Left lung (tissue), 10 donors: ENCODE results near the gene GRIK5. TPM values are rescaled to one million over a fixed set of nuclear protein-coding genes. Genes with fewer than 3 reads are reported as not detected.
"Not testable (repeated sequence)": the region's sequence is repeated elsewhere in the genome, so short reads cannot be mapped to it uniquely, and the experiment has no call there.

Source experiments
- ATAC-seq: fragments of 200-7000 bp; cut with Tn5 transposase; one replicate; pipeline ENCODE4 v1.9.1; 2020; ENCODE audit warnings: moderate library complexity
- DNase-seq, 4 donors: peaks; one replicate each; pipeline ENCODE4 v3.0.0-alpha.2; 2013 to 2020
- H3K27ac ChIP-seq, 2 donors: fragments of 200-600 bp; sonication (generic) in 1 of 2; one replicate each; pipeline versions ENCODE4 v1.5.0 to v1.8.0; 2020 to 2021
- H3K27me3 ChIP-seq, 2 donors: fragments of 200-600 bp; sonication (generic) in 1 of 2; one replicate each; pipeline versions ENCODE4 v1.5.0 to v1.8.0; 2020 to 2021
- H3K36me3 ChIP-seq, 2 donors: fragments of 200-600 bp; sonication (generic) in 1 of 2; one replicate each; pipeline versions ENCODE4 v1.5.0 to v1.8.0; 2020 to 2021
- H3K4me1 ChIP-seq, 2 donors: fragments of 200-600 bp; one replicate each; pipeline ENCODE4 v1.8.0; 2021
- H3K4me3 ChIP-seq, 2 donors: fragments of 200-600 bp; sonication (generic) in 1 of 2; one replicate each; pipeline versions ENCODE4 v1.5.0 to v1.8.0; 2020 to 2021; ENCODE audit warnings: mild to moderate bottlenecking in 1 of 2
- H3K9me3 ChIP-seq, 2 donors: fragments of 200-600 bp; sonication (generic) in 1 of 2; one replicate each; pipeline versions ENCODE4 v1.5.0 to v1.8.0; 2020 to 2021
- intact Hi-C, 2 donors: fragments of 100-400 bp; cut with DNase I; formaldehyde crosslinking; loops; one replicate each; pipeline versions ENCODE4 v1.11.2 to v1.14.2; 2022
- polyA plus RNA-seq, 6 donors: library from polyadenylated mRNA; unstranded; fragments of 120-200 nt; gene quantifications; one replicate each; pipeline ENCODE4 v1.2.1, GENCODE V29; 2013; ENCODE audit not compliant: insufficient read length in 6 of 6
- total RNA-seq, 2 donors: library from RNA; stranded (reverse); fragmentation: NEBNext Ultra II Directional; extraction: Animal tissue kit (Norgen Biotek cat#: 25700); gene quantifications; one replicate each; pipeline ENCODE4 v1.2.1, GENCODE V29; 2021
- TF ChIP-seq, protein P1 (sequence below), 2 donors: fragments of 200-600 bp; sonication (generic) in 1 of 2; IDR thresholded peaks; one replicate each; pipeline versions ENCODE4 v1.5.0 to v1.8.0; 2021; ENCODE audit warnings: antibody characterized with exemption in 2 of 2
- donor health status: DM: no; HTN: yes; CAD: no.
- donor health status: DM: no; HTN: no; CAD: no.

The GRIK5 gene
- total and polyA plus RNA-seq, 8 donors: 0.29 to 11.6 (median 4.6) TPM

DNA sequence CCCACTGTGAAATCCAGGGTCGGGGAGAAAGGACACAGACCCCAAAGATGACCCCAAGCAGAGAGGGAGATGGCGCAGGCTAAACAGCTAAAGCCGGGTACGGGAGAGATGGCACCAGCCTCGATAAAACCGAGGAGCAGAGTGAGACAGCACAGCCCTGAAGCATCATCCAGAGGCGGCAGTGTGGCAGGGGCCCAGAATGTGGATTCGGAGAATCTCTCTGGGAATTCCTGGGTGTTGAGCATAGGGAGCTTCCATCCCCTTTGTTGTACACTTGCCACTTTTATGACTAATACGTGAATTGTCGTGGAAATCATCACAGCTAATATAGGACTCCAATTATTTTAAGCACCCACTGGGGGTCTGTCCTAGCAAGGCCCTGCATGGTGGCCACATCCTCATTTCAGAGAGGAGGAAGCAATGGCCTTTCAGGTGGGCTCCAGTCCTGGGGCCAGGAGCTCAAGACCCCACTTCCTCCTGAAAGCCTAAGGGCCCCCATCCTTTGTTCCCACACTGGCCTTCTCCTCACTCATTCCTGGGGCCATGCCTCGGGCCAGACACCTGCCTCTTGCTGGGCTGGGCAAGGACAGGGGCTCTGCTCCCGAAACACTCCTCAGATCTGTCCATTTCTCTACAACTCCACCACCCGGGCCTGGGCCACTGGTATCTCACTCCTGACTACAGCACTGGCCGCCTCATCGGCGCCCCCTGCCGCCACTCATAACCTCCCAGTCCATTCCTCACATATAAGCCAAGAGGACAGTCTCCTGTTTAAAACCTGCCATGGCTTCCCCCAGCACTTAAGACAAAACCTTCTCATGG lies 46.7 kb downstream of the GRIK5 start:
- Histone ChIP-seq H3K27me3 (peaks cover 0 to 14% of the 10 kb centered on the region in 2 donors), H3K4me3 (no peak overlapping the region), H3K4me1 (peaks cover 0 to 5% of the 10 kb centered on the region in 2 donors), H3K36me3 (no peaks in the 10 kb centered on the region), H3K9me3 (no peaks in the 10 kb centered on the region), H3K27ac (no peak overlapping the region)
- intact Hi-C loops: no loop called here
- no peak for DNase-seq
- ATAC-seq: peak; percentile 51
- TF ChIP-seq, protein P1, sequence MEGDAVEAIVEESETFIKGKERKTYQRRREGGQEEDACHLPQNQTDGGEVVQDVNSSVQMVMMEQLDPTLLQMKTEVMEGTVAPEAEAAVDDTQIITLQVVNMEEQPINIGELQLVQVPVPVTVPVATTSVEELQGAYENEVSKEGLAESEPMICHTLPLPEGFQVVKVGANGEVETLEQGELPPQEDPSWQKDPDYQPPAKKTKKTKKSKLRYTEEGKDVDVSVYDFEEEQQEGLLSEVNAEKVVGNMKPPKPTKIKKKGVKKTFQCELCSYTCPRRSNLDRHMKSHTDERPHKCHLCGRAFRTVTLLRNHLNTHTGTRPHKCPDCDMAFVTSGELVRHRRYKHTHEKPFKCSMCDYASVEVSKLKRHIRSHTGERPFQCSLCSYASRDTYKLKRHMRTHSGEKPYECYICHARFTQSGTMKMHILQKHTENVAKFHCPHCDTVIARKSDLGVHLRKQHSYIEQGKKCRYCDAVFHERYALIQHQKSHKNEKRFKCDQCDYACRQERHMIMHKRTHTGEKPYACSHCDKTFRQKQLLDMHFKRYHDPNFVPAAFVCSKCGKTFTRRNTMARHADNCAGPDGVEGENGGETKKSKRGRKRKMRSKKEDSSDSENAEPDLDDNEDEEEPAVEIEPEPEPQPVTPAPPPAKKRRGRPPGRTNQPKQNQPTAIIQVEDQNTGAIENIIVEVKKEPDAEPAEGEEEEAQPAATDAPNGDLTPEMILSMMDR (IDR thresholded peaks at IDR 0.05): no peak

DNA sequence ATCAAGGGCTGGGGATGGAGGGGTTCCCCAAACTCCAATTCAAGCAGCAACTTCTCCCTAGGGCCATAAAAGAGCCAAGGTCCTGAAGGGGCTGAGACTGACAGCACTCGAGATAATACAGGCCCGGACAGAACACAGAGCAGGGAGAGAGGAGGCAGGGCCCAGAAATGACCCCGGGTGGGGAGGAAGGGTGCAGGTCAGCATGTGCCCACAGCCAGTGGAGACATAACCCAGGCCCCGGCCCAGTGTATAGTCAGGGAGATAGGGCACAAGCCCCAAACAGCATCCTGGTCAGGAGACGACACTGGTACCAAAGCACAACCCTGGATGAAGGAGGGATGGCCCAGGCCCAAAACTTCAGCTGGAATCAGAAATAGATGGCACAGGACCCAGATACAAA lies 47.4 kb downstream of the GRIK5 start:
- intact Hi-C loops: no loop called here
- DNase-seq (no peak), ATAC-seq (no peak)
- Histone ChIP-seq H3K27me3 (peaks cover 0 to 8% of the 10 kb centered on the region in 2 donors), H3K9me3 (no peaks in the 10 kb centered on the region), H3K4me1 (peaks cover 0 to 5% of the 10 kb centered on the region in 2 donors), H3K4me3 (no peak overlapping the region), H3K27ac (no peak overlapping the region), H3K36me3 (no peaks in the 10 kb centered on the region)
- TF ChIP-seq, protein P1 (IDR thresholded peaks at IDR 0.05): no peak

DNA sequence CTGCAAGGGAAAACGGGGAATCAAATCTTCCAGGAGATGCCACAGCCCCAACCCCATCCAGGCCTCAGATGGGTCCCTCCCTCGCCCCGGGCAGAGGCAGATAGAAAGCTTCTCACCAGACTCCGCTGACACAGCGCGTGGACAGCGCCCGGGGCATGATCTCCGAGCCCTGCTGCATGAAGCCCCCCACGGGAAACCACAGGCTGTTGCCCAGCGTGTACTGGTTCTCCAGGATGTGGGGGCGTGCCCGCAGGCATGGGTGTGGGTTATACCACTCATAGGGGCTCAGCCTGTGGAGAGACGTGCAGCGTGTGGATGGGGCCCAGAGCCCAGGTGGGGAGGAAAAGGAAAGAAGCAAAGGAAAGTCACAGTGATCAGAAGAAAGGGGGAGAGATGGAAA lies 48.8 kb downstream of the GRIK5 start:
- peaks cover 0 to 5% of the 10 kb centered on the region in 2 donors for H3K4me1 ChIP-seq
- intact Hi-C loops: no loop called here
- H3K36me3 ChIP-seq: no peaks in the 10 kb centered on the region
- no peak overlapping the region for H3K27ac ChIP-seq
- TF ChIP-seq, protein P1 (IDR thresholded peaks at IDR 0.05): no peak
- ATAC-seq (no peak), DNase-seq (no peak)
- no peaks in the 10 kb centered on the region for H3K9me3 ChIP-seq
- H3K27me3 ChIP-seq: peaks cover 0 to 7% of the 10 kb centered on the region in 2 donors
- H3K4me3 ChIP-seq: no peak overlapping the region

DNA sequence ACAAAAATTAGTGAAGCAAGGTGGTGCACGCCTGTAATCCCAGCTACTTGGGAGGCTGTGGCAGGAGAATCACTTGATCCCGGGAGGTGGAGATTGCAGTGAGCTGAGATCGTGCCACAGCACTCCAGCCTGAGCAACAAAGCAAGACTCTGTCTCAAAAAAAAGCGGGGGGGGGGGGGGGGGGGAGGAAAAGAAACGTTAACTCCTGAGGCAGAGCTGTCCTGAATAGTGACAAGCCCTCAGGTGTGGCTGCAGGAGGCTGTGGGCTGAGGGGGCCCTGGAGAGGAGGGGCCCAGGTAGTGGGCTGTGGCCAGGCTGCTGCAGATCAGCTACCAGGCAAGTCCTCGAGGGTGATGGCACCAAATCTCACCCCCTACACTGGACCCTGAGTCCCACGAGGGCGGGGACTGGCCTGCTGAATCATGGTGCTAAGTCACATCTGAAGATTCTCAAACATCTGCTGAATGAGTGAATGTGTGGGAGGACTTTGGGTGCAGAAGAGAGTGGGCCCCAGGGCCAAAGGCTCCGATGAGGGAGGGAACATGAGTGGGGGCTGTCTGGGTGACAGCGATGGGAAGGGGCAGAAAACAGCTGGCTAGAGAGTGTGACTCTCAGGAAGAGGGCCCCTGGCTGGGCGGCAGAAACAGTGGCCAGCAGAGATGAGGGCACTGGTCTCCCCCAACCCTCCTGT lies 51.4 kb downstream of the GRIK5 start:
- TF ChIP-seq, protein P1 (IDR thresholded peaks at IDR 0.05): no peak
- Histone ChIP-seq H3K4me1 (no peaks in the 10 kb centered on the region), H3K36me3 (no peaks in the 10 kb centered on the region), H3K27me3 (peaks cover 0 to 7% of the 10 kb centered on the region in 2 donors), H3K4me3 (no peak overlapping the region), H3K27ac (no peak overlapping the region), H3K9me3 (no peaks in the 10 kb centered on the region)
- ATAC-seq (no peak), DNase-seq (no peak)
- intact Hi-C loops: no loop called here

DNA sequence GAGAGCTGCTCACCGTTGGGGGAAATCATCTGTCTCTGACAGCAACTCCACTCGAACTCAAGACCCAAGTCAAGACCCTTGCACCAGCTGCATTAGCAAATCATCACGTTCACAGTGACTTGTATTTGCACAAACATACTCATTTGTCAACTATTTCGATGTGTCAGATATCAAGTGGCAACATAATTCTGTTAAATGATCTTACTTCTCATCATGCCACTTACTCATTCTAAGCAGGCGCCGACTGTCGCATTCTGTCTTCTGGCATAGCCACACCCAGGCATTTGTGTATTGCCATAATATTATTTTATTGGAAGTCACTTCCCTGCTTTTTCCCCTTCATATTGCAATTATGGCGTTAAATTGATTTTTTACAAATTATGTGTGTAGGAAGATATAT lies 53.0 kb downstream of the GRIK5 start:
- Histone ChIP-seq H3K27me3 (peaks cover 0 to 7% of the 10 kb centered on the region in 2 donors), H3K4me1 (no peaks in the 10 kb centered on the region), H3K36me3 (no peaks in the 10 kb centered on the region), H3K4me3 (no peak overlapping the region), H3K27ac (no peak overlapping the region), H3K9me3 (no peaks in the 10 kb centered on the region)
- DNase-seq (peak in 1 of 4 donors; percentile 17), ATAC-seq (no peak)
- TF ChIP-seq, protein P1 (IDR thresholded peaks at IDR 0.05): no peak
- intact Hi-C loops: no loop called here

DNA sequence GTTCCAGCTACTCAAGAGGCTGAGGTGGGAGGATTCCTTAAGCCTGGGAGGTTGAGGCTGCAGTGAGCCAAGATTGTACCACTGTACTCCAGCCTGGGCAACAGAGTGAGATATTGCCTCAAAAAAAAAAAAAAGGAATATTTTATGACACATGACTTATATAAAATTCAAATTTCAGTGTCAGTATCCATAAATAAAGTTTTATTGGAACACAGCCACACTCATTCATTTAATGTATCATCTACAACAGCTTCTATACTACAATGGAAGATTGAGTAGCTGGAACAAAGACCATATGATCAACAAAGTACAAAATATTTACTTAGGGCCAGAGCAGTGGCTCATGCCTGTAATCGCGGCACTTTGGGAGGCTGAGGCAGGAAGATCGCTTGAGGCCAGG lies 57.3 kb downstream of the GRIK5 start:
- H3K27ac ChIP-seq, H3K36me3 ChIP-seq, H3K9me3 ChIP-seq, DNase-seq, ATAC-seq, intact Hi-C loops, H3K4me3 ChIP-seq, H3K4me1 ChIP-seq, H3K27me3 ChIP-seq: not testable (repeated sequence)
